Stimulated activated naive CD8-positive, alpha-beta T cell treated with anti-CD3 and anti-CD28 coated beads, Interleukin-15, Interleukin-2, amounts not matched to agents 100 U/mL and 50 U/mL, for 24 hours (primary cell): ENCODE data around the gene GOLGA6L22.
"Not testable (repeated sequence)": the region's sequence is repeated elsewhere in the genome, so short reads cannot be mapped to it uniquely, and the experiment has no call there.

Experiments used
- ATAC-seq: fragments of 150-1000 bp; cut with Tn5 transposase; one replicate; pipeline ENCODE4 v1.10.0; 2021
- DNase-seq: peaks from one replicate; pipeline ENCODE4 v3.0.0; 2021

GOLGA6L22 gene

GRCh38 chr15:22458603-22459002 is at the start of gene GOLGA6L22:
GOLGA6L22 (plus strand) TSS chr15:22458903; CDS start chr15:22458994, 91 bp downstream.
- not testable (repeated sequence) for ATAC-seq, DNase-seq

- not testable (repeated sequence) for DNase-seq, ATAC-seq
Observed at GRCh38 chr15:22417288-22417687, 41.4 kb upstream of the GOLGA6L22 start.

GRCh38 chr15:22417795-22418194 is 40.9 kb upstream of the GOLGA6L22 start:
- ATAC-seq: peak; percentile 9
- DNase-seq: not testable (repeated sequence)

- not testable (repeated sequence) for DNase-seq, ATAC-seq
Observed at GRCh38 chr15:22418212-22418611, 40.5 kb upstream of the GOLGA6L22 start.

- ATAC-seq, DNase-seq: not testable (repeated sequence)
Observed at GRCh38 chr15:22418666-22419065, 40.0 kb upstream of the GOLGA6L22 start.

GRCh38 chr15:22420340-22420739 is 38.4 kb upstream of the GOLGA6L22 start:
- ATAC-seq, DNase-seq: not testable (repeated sequence)

- not testable (repeated sequence) for ATAC-seq, DNase-seq
Observed at GRCh38 chr15:22429426-22429825, 29.3 kb upstream of the GOLGA6L22 start.

- not testable (repeated sequence) for DNase-seq, ATAC-seq
Observed at GRCh38 chr15:22431687-22432086, 27.0 kb upstream of the GOLGA6L22 start.

- DNase-seq: peak; percentile 14
- not testable (repeated sequence) for ATAC-seq
Observed at GRCh38 chr15:22494490-22495113, 35.9 kb downstream of the GOLGA6L22 start.

GRCh38 chr15:22497200-22497599 is 38.5 kb downstream of the GOLGA6L22 start:
- not testable (repeated sequence) for ATAC-seq, DNase-seq

GRCh38 chr15:22498220-22498925 is 39.7 kb downstream of the GOLGA6L22 start:
- ATAC-seq, DNase-seq: not testable (repeated sequence)

GRCh38 chr15:22502272-22502671 is 43.6 kb downstream of the GOLGA6L22 start:
- not testable (repeated sequence) for DNase-seq, ATAC-seq

- ATAC-seq, DNase-seq: not testable (repeated sequence)
Observed at GRCh38 chr15:22506959-22507358, 48.3 kb downstream of the GOLGA6L22 start.

GRCh38 chr15:22516140-22516539 is 57.4 kb downstream of the GOLGA6L22 start:
- DNase-seq, ATAC-seq: not testable (repeated sequence)
